GM12865 (cell line): ENCODE data around the gene EMX2.

Experiments
- DNase-seq: peaks from one replicate; pipeline ENCODE4 v3.0.0; 2010; ENCODE audit warnings: low read depth
- H3K4me3 ChIP-seq: 2 replicates; pipeline ENCODE4 v1.5.1; 2011; ENCODE audit warnings: mild to moderate bottlenecking, low read depth, low read length, control low read depth
- TF ChIP-seq, protein P1 (sequence below): IDR thresholded peaks from 2 replicates; pipeline ENCODE4 v1.5.1; 2011; ENCODE audit warnings: low read length, control low read depth, low read depth, inconsistent platforms; ENCODE audit not compliant: insufficient read depth; ENCODE audit errors: missing control alignments

The EMX2 gene

DNA sequence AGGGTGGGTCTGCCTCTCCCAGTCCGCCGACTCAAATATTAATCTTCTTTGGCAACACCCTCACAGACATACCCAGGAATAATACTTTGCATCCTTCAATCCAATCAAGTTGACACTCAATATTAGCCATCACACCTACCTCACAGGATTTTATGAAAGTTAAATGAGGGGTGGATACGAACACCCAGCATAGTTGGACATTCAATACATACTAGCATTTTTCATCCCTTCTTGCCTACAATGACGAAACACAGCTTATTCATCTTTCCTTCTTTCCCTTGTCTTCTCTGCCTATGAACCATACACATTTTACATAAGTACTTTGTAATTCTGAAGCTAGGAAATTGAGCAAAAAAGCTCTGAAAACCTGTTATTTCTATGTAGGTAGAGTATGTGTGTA lies 48.5 kb downstream of the EMX2 start:
- TF ChIP-seq, protein P1, sequence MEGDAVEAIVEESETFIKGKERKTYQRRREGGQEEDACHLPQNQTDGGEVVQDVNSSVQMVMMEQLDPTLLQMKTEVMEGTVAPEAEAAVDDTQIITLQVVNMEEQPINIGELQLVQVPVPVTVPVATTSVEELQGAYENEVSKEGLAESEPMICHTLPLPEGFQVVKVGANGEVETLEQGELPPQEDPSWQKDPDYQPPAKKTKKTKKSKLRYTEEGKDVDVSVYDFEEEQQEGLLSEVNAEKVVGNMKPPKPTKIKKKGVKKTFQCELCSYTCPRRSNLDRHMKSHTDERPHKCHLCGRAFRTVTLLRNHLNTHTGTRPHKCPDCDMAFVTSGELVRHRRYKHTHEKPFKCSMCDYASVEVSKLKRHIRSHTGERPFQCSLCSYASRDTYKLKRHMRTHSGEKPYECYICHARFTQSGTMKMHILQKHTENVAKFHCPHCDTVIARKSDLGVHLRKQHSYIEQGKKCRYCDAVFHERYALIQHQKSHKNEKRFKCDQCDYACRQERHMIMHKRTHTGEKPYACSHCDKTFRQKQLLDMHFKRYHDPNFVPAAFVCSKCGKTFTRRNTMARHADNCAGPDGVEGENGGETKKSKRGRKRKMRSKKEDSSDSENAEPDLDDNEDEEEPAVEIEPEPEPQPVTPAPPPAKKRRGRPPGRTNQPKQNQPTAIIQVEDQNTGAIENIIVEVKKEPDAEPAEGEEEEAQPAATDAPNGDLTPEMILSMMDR = no peak
- H3K4me3 ChIP-seq = no peak overlapping the region
- DNase-seq = no peak

DNA sequence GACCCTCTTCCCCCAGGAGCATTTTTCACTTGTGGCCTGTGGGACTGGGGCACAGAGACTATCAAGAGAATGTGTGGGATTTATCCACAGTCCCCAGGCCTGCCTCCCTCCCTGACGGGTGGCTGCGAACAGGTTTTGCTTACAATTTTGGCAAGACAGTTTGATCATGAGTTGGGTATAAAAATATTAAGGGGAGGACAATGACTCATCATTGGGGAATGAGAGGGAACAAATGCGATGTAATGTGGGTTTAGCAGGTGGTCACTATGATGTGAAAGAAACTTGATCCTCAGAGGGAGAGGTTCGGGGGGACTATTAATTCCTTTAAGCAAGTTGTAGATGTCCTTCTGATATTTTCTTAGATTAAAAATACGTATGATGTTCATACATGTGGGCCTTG lies 52.2 kb downstream of the EMX2 start:
- no peak overlapping the region for H3K4me3 ChIP-seq
- TF ChIP-seq, protein P1 = no peak
- no peak for DNase-seq

DNA sequence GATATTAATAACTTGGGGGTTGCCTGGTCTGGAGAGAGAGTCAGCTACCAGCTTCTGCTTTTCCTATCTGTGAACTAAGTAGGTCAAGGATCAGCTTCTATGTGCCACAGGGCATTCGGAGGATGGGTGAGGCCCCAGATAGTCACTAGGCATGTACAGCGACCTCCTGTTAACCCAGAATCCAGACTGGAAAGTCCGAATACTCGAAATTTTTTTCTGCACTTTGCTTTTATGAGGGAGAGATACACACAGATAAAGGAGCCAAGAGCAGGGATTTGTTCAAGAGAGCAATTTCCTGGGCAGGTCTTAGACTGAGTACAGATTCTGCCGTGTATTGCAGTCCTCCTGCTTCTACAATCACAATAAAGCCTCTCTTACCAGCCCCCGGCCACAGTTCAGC lies 54.2 kb downstream of the EMX2 start:
- no peak for DNase-seq
- H3K4me3 ChIP-seq = no peak overlapping the region
- TF ChIP-seq, protein P1 = no peak

DNA sequence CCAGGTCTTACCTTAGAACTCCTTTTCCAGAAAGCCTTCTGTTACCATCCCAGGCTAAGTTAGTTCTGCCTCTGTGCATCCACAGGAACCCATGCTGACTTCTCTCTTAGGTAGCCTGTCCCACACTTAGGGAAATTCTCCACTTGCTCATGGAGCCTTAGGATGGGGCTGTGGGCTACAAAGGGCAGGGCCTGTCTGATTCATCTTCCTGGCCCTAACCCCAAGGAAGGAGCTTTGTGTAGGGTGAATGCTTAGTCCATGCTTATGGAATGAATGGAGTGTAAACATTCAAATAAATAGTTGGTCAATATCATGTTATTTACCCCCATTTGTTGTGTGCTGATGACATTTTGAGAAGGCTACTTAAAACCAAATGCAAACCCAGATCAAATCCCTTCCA lies 54.7 kb downstream of the EMX2 start:
- TF ChIP-seq, protein P1 = no peak
- H3K4me3 ChIP-seq = no peak overlapping the region
- DNase-seq = no peak
